GM18499 (cell line): ENCODE results near the gene KLC1.

Experiments used
- ATAC-seq: cut with Tn5 transposase; IDR thresholded peaks from one replicate; pipeline ENCODE4 v1.9.1; 2021; ENCODE audit warnings: moderate number of reproducible peaks; ENCODE audit not compliant: insufficient read depth, unreplicated experiment

KLC1 gene

GRCh38 chr14:103743691-103744090, 114.7 kb downstream of the KLC1 start:
- no peak for ATAC-seq

GRCh38 chr14:103744621-103745395, 115.8 kb downstream of the KLC1 start:
- no peak for ATAC-seq

- ATAC-seq: no peak
Measured at GRCh38 chr14:103745424-103745823, 116.4 kb downstream of the KLC1 start.

GRCh38 chr14:103746701-103747100, 117.7 kb downstream of the KLC1 start:
- ATAC-seq: no peak

DNA sequence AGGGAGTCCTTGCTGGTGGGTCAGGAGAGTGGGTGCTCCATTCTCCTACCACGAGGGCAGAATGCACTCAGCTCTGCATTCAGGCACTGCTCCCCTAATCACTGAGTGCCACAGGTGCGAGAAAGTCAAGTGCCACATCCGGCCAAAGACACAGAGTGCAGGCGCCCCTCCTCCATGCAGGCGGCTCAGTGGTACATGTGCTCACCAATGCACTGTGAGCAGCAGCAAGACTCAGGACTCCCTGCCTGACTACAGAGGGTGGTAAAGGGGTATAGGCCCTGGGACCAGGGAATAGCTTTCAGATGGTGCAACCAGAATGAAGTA, 119.5 kb downstream of the KLC1 start:
- ATAC-seq: no peak

GRCh38 chr14:103749452-103749851, 120.4 kb downstream of the KLC1 start:
- no peak for ATAC-seq

- ATAC-seq: no peak
Measured at GRCh38 chr14:103749860-103750259, 120.8 kb downstream of the KLC1 start.
